GM10266 (cell line): ENCODE measurements around the gene CBFA2T2.

Source experiments
- DNase-seq: peaks from one replicate; pipeline ENCODE4 v3.0.0; 2012; ENCODE audit errors: extremely low spot score
- CTCF ChIP-seq: IDR thresholded peaks from 2 replicates; pipeline ENCODE4 v1.5.1; 2012; ENCODE audit warnings: mild to moderate bottlenecking, low read depth; ENCODE audit not compliant: control insufficient read depth, insufficient read depth; ENCODE audit errors: missing control alignments

Gene CBFA2T2

GRCh38 chr20:33636776-33637175 is 146.9 kb downstream of the CBFA2T2 start:
- DNase-seq: no peak

GRCh38 chr20:33640287-33640686 is 150.4 kb downstream of the CBFA2T2 start:
- no peak for DNase-seq
- no peak for TF ChIP-seq CTCF

More at GRCh38 chr20:33636776-33637175, 146.9 kb downstream of the CBFA2T2 start:
- no peak for TF ChIP-seq CTCF

GRCh38 chr20:33644313-33645071 is 154.6 kb downstream of the CBFA2T2 start:
- no peak for DNase-seq
- no peak for TF ChIP-seq CTCF

- no peak for TF ChIP-seq CTCF
- DNase-seq: no peak
Observed at GRCh38 chr20:33645072-33645358, 155.1 kb downstream of the CBFA2T2 start.

- TF ChIP-seq CTCF: no peak
- no peak for DNase-seq
Observed at GRCh38 chr20:33645396-33645795, 155.5 kb downstream of the CBFA2T2 start.

- no peak for TF ChIP-seq CTCF
- DNase-seq: no peak
Observed at GRCh38 chr20:33646191-33646590, 156.3 kb downstream of the CBFA2T2 start.

GRCh38 chr20:33646959-33647602 is 157.2 kb downstream of the CBFA2T2 start:
- DNase-seq: peak; percentile 41
